ENCODE results near the gene ATP2A1. TPM values are rescaled to one million over a fixed set of nuclear protein-coding genes. Genes with fewer than 3 reads are reported as not detected.

ATP2A1 gene
- total and polyA plus RNA-seq, 2 experiments from 2014 or later, result 0.73 to 4.0 TPM

GRCh38 chr16:28836761-28837064, 41.6 kb upstream of the ATP2A1 start (continued):
- TF ChIP-seq ZNF462 (CRISPR knock-in tag; IDR thresholded peaks at IDR 0.05), result no peak

DNA sequence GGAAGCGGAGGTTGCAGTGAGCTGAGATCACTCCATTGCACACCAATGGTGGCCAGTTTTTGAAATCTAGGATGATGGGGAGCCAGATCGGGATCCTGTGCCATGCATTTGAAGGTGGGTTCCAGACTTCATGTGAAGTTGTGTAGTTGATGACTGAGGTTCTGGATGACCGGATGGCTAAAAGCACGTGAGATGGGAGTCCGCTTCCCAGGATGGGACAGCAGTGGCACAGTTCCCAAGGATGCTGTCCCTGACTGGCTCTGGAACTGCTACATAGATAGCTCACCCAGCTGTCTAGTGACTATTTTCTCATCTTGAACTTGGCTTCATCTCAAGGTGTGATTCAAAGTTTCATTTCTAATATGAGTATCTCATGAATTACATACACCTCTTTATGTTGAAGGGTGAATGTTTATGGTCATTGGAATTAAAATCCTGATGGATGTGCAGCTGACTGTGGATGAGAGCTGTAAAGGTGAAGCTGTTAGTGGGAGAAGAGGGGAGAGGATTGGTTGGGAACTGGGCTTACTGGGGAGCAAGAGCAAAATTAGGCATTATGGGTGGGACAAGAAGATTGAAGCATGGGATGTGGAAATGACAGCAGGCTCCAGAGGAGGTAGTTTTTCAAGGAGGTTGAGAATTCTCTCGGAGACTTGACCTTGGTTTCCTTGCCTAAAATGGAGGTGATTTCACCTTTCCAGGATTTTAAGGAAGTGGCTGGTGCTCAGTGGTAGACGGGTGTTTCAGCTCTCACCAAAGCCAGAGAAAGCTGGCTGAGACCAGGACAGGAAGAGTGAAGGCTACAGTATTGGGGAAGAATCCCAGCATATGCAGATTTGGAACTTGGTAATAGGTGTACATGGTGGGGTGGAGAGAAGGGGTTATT, 40.4 kb upstream of the ATP2A1 start:
- no peaks in the 10 kb centered on the region for H3K27me3 ChIP-seq (ENCODE audit: insufficient read depth)
- H3K4me3 ChIP-seq, result no peak overlapping the region
- H3F3A ChIP-seq (replicated peaks; ENCODE audit: low read depth), result peaks cover 26% of the 10 kb centered on the region
- no peaks in the 10 kb centered on the region for H3K79me2 ChIP-seq (replicated peaks; ENCODE audit: insufficient read depth)
- peaks cover 27% of the 10 kb centered on the region for H3K36me3 ChIP-seq (ENCODE audit: insufficient read depth)
- H3K4me1 ChIP-seq (ENCODE audit: insufficient read depth), result no peaks in the 10 kb centered on the region
- no peak overlapping the region for H3K27ac Mint-ChIP-seq
- TF ChIP-seq ZNF462 (CRISPR knock-in tag; IDR thresholded peaks at IDR 0.05) (no peak), NANOG (IDR thresholded peaks at IDR 0.05; ENCODE audit: borderline replicate concordance) (no peak)
- peaks cover 3% of the 10 kb centered on the region; the same call in 2 of the 3 replicates for H3K9me3 Mint-ChIP-seq
- no peak overlapping the region for H2AFZ ChIP-seq
- no peak for DNase-seq (ENCODE audit: low spot score)
- H3K4me2 ChIP-seq, result no peak overlapping the region
- H3K4me3 Mint-ChIP-seq, result no peak overlapping the region; the same call in 2 of the 3 replicates
- peaks cover 17% of the 10 kb centered on the region for H3K27me3 Mint-ChIP-seq (ENCODE audit: insufficient read depth, low read depth, poor library complexity)
- peaks cover 7% of the 10 kb centered on the region; the same call in 1 of the 2 replicates for H4K20me1 ChIP-seq (replicated peaks; ENCODE audit: insufficient read depth)
- H3K36me3 Mint-ChIP-seq (ENCODE audit: low read depth), result peaks cover 85% of the 10 kb centered on the region
- no peaks in the 10 kb centered on the region for H3K9me2 ChIP-seq (ENCODE audit: insufficient read depth)
- H3K4me1 Mint-ChIP-seq, result no peaks in the 10 kb centered on the region; the same call in 2 of the 3 replicates
- ATAC-seq, result no peak
- H3K27ac ChIP-seq (ENCODE audit: low read depth), result no peak overlapping the region

Data from GM23338 (cell line).